GM12878 (cell line): Measurements from ENCODE around the gene SVIL.

Source experiments
- BRCA1 ChIP-seq: IDR thresholded peaks from 2 replicates; pipeline ENCODE4 v1.6.1; 2011; ENCODE audit warnings: low read depth, low read length, improper control_type of control experiment
- CTCF ChIP-seq, 3 experiments: IDR thresholded peaks in 2 of 3; conservative IDR thresholded peaks in 1 of 3; 2 replicates each; pipeline ENCODE4 v1.5.1; 2011; ENCODE audit warnings: low read depth in 3 of 3, low read length in 3 of 3, mild to moderate bottlenecking in 3 of 3, control low read depth in 2 of 3, moderate library complexity in 2 of 3, inconsistent platforms in 1 of 3, mixed read lengths in 1 of 3; ENCODE audit not compliant: control insufficient read depth in 2 of 3, insufficient read depth in 1 of 3; ENCODE audit errors: extremely low read depth in 1 of 3
- IKZF1 ChIP-seq: fragments of 450-650 bp; conservative IDR thresholded peaks from 2 replicates; pipeline ENCODE4 v1.6.1; 2017; ENCODE audit warnings: antibody characterized with exemption, mild to moderate bottlenecking
- MYC ChIP-seq: IDR thresholded peaks from 2 replicates; pipeline ENCODE4 v1.6.1; 2011; ENCODE audit warnings: mild to moderate bottlenecking, low read length, moderate library complexity, inconsistent platforms; ENCODE audit not compliant: insufficient read depth, insufficient replicate concordance, insufficient read length, severe bottlenecking
- NFIC ChIP-seq: IDR thresholded peaks from 2 replicates; pipeline ENCODE4 v1.6.1; 2012; ENCODE audit warnings: low read depth, mild to moderate bottlenecking, inconsistent platforms, low read length, moderate library complexity
- NRF1 ChIP-seq: conservative IDR thresholded peaks from 2 replicates; pipeline ENCODE4 v1.6.1; 2011; ENCODE audit warnings: mild to moderate bottlenecking, low read depth, low read length, improper control_type of control experiment
- POLR2A ChIP-seq: IDR thresholded peaks from 2 replicates; pipeline ENCODE4 v1.6.1; 2011; ENCODE audit warnings: low read depth, mild to moderate bottlenecking, low read length
- POLR2AphosphoS5 ChIP-seq: IDR thresholded peaks from 2 replicates; pipeline ENCODE4 v1.6.1; 2011; ENCODE audit warnings: mild to moderate bottlenecking, low read length, inconsistent platforms
- SIN3A ChIP-seq: IDR thresholded peaks from 2 replicates; pipeline ENCODE4 v1.6.1; 2012; ENCODE audit warnings: low read depth, low read length, improper control_type of control experiment
- SIX5 ChIP-seq: IDR thresholded peaks from 2 replicates; pipeline ENCODE4 v1.6.1; 2011; ENCODE audit warnings: mild to moderate bottlenecking, low read depth, low read length, moderate library complexity; ENCODE audit not compliant: severe bottlenecking
- SREBF1 ChIP-seq: IDR thresholded peaks from 2 replicates; pipeline ENCODE4 v1.6.1; 2012; ENCODE audit warnings: mild to moderate bottlenecking, low read length
- ZBTB40 ChIP-seq: fragments of 450-650 bp; IDR thresholded peaks from 2 replicates; pipeline ENCODE4 v1.6.1; 2016; ENCODE audit warnings: mild to moderate bottlenecking, moderate library complexity, borderline replicate concordance

GRCh38 chr10:29608476-29609301, 26.1 kb downstream of the SVIL start:
- no peak for TF ChIP-seq SIX5
- no peak for TF ChIP-seq SREBF1
- TF ChIP-seq MYC, result no peak
- TF ChIP-seq CTCF (IDR thresholded peaks at IDR 0.05 in 2 of 3, conservative IDR thresholded peaks at IDR 0.05 in 1 of 3; ENCODE audit: control insufficient read depth in 2 of 3, extremely low read depth in 1 of 3, insufficient read depth in 1 of 3, low read depth in 3 of 3, low read length in 3 of 3), result no peak
- TF ChIP-seq IKZF1, result no peak
- no peak for TF ChIP-seq POLR2A
- no peak for TF ChIP-seq ZBTB40
- TF ChIP-seq SIN3A, result no peak
- TF ChIP-seq POLR2AphosphoS5, result no peak
- TF ChIP-seq NRF1, result no peak
- no peak for TF ChIP-seq NFIC
- TF ChIP-seq BRCA1, result no peak
